HG02678 (cell line): Measurements from ENCODE around the gene FOXL1.

Source experiments
- ATAC-seq: cut with Tn5 transposase; IDR thresholded peaks from one replicate; pipeline ENCODE4 v1.9.1; 2021; ENCODE audit warnings: mild to moderate bottlenecking, moderate library complexity; ENCODE audit not compliant: unreplicated experiment

Gene FOXL1

DNA sequence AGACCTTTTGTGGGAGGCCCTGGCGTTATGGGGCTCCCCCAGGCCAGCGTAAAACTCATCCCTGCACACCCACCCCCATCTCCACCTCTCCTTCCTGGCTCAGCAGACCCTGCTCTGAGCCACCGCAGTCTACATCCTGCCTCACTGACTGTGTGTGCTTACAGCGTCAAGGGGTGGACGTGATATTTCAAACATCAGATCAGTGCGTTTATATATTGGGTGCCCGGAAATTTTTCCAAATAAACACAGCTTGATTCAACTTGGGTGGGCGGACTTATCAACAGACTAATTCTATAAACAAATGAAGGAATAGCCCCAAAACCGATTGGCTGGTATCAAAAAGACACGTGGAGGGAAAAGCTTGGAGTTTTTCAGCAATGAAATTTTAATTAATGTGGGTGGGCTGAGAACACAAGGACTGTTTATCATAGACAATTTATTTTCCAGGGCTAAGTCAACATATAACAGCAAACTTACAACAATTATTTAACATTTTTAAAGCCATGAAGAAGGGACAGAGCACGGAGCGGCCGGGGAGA is at the start of gene FOXL1:
FOXL1 (plus strand) TSS at position 489 of the 539 bp plus-strand sequence. CDS start 175 bp downstream, outside the sequence.
- no peak for ATAC-seq

DNA sequence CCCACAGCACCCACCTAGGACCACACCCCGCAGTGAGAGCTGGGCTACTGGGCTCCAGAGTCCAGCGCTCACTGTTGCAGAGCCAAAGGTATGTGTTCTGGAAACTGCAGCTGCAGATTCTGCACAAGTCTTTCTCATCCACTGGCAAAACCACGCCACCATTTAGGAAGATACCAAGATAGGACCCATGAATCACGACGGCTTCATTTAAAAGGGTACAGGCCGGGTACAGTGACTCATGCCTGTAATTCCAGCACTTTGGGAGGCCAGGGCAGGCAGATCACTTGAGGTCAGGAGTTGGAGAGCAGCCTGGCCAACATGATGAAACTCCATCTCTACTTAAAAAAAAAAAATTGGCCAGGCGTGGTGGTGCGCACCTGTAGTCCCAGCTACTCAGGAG is 49.2 kb upstream of the FOXL1 start:
- ATAC-seq = no peak

GRCh38 chr16:86530251-86531190 is 47.8 kb upstream of the FOXL1 start:
- no peak for ATAC-seq

DNA sequence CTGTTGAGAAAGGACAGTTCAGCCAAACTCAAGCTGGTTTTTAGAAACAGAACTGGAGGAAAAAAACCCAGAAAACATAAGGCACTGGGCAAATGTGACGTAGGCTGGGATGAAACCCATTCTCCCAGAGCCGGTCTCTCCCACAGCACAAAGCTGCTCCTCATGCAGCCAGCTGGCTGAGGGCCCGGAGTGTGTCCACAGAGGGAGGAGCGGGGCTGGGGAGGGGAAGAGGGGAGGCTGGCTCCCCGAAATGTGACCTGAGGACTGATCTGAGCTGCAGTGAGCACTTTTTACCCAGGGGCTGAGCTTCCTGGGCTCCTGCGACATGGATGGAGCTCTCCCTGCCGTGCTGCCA is 47.2 kb upstream of the FOXL1 start:
- no peak for ATAC-seq

GRCh38 chr16:86531641-86532525 is 46.5 kb upstream of the FOXL1 start:
- no peak for ATAC-seq

GRCh38 chr16:86532526-86532815 is 45.9 kb upstream of the FOXL1 start:
- no peak for ATAC-seq

DNA sequence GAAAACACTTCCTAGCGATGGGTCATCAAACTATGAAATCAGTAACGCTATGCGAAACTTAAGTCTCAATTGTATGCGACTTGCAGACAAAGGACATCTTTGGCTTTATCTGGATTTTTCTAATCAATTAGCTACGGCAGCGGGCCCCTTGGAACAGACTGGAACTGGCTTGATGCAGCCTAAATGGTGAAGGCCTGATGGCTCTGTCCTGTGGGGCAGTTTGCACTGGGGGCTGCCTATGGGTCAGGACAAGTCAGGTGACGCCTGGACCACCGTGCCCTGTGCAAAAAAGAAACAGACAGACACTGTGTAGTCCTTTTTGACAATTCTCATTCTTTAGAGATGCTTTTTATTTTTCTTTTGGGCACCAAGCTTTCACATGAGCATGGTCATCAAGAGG is 45.3 kb upstream of the FOXL1 start:
- ATAC-seq = no peak

DNA sequence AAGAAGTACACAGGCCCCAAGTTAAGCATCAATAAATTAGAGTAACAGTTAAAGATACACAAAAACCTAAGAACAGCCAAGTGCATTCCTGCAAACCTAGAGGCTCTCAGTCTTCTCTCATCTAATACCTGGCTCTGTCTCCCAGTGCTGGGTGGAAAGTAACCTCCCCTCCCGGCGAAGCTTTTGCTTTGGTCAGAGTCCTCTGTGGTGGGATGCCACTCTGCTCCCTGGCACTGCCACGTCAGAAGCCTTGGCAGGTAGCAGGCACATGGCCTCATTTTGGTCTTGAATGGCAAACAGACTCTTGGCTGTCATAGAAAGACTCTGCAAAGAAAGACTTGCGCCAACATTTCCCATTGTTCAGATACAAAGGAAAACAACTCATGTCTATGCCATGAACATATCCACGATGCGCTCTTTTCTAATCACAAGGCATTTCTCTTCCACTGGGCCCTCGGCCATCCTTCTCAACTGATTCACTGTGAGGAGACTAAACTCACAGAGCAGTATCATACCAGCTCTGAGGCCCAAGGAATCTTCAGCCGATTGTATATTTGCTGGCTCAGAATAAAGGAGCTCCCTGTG is 44.5 kb upstream of the FOXL1 start:
- no peak for ATAC-seq

GRCh38 chr16:86534779-86535615 is 43.4 kb upstream of the FOXL1 start:
- ATAC-seq = no peak

DNA sequence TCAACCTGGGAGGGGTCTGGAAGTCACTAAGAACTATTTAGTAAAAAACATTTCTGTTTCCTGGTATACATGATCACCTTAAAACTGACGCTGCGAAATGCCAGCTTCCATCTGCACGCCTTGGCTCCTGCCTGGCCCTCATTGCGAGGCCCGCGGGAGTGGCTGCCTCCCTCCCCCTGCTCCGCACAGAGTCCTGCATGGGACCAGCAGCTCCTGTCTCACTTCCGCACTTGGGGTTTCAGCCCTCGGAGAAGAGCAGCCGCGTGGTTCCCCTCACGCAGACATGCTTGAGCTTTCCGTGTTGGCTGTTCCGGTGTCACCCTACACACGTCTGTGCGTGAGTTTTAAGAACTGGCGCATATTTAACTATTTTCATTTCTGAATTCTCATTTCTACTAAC is 41.7 kb upstream of the FOXL1 start:
- ATAC-seq = no peak

- no peak for ATAC-seq
Observed at GRCh38 chr16:86537486-86537885, 40.9 kb upstream of the FOXL1 start.

GRCh38 chr16:86538196-86538780 is 40.1 kb upstream of the FOXL1 start:
- no peak for ATAC-seq

GRCh38 chr16:86540894-86541293 is 37.5 kb upstream of the FOXL1 start:
- no peak for ATAC-seq

GRCh38 chr16:86541560-86541959 is 36.8 kb upstream of the FOXL1 start:
- no peak for ATAC-seq

- ATAC-seq = no peak
Observed at GRCh38 chr16:86542756-86543750, 35.3 kb upstream of the FOXL1 start.

- ATAC-seq = no peak
Observed at GRCh38 chr16:86545481-86545880, 32.9 kb upstream of the FOXL1 start.

DNA sequence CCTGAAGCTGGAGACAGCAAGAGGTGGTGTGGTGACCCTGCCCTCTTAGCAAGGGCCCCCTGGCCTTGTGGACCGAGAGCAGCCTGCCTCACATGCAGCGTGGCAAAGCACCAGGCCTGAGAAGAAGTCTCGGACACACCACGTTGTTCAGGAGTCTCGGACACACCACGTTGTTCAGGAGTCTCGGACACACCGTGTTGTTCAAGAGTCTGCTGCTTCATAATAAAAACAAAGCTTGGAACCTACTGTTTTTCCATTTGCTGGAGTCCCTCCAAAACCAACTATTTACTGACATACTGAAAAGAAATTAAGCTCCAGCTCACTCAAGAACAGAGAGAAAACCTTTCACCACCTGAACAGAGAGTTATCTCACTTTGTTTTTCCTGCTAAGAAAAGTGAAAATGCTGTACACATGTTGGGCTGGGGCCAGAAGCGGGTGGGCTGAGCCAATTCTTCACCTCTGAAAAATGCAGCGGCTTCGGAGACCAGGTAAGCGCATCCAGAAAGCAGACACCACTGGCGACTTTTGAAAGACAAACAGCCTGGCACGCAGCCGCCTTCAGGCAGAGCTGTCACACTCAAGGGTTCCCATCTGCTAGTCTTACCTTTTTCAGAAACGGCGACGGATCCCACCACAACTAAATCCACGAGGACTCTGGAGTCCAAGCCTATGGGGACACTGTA is 32.3 kb upstream of the FOXL1 start:
- no peak for ATAC-seq

DNA sequence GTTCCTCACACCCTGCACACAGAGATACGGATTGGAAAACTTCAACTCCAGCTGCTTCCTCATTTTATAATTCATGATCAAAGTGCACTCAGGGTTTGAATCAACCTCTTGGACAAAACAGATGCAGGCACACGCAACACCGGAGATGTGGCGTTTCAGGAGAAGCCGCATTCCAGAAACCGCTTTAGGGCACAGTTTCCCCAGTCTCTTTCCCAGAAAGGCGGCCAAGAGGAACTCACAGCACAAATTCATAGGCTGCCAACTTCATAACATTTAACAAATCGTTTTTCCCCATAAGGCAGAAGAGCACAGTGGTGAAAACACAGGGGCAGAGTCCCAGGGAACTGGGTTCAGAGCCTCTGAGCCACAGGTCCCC is 31.7 kb upstream of the FOXL1 start:
- ATAC-seq = no peak
